Raji (cell line): ENCODE results near the gene FAAH2.

ENCODE experiments used
- POLR2A ChIP-seq: IDR thresholded peaks from 2 replicates; pipeline ENCODE4 v1.6.1; 2011; ENCODE audit warnings: low read depth, low read length, control low read depth; ENCODE audit not compliant: insufficient read depth

FAAH2 gene

DNA sequence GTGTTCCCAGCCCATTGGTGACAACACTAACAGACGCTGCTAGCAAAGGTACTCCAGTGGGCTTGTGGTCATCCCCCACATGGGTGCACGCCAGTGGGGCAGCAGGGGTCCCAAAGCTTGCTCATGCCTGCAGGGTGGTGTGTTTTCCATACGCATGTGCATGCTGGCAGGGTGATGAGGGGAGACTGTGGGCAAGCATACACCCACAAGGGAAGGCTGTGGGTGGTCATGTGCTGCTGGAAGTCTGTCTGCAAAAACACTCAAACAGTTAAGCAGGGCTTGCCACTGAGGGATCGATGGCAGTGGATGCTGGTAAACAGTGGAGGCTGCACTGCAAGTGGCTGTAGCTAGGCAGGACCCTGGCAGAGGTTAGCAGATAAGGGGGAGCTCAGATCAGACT, 79.9 kb downstream of the FAAH2 start:
- no peak for TF ChIP-seq POLR2A

DNA sequence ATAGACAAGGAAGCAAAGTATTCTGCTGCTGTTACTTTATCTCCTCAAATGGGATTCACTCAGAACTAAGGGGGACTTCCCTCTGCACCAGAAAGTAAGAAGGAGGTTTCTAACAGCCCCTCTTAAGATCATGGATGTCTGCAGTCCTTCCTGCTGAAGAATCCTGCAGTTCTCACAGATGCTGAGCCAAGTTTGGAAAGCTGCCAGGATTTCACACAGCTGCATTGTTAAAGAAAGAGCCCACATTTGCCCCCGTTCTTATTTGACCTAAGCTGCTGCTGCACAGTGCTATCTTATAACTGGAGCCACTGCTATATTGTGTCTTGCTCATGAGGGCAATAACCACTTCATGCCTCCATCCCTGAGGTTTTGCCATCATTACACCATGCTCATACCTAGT, 81.1 kb downstream of the FAAH2 start:
- no peak for TF ChIP-seq POLR2A

GRCh38 chrX:57368158-57368557, 81.7 kb downstream of the FAAH2 start:
- TF ChIP-seq POLR2A: no peak

DNA sequence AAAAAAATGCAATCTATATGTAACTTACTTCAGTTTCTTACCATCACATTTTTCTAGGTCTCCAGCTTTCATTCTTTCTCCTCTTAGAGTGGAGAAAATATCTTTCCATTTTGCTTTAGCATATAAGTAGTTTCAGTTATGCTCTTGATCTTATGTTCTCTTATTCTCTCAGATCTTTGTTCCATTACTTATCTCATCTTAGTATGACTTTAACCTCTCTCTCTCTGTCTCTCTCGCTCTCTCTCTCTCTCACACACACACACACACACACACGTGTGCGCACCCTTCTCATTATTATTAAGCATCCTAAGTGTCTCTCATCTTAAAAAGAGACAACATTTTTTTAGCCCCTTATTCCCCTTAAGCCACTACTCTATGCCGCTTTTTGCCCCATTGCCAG, 92.8 kb downstream of the FAAH2 start:
- TF ChIP-seq POLR2A: no peak

GRCh38 chrX:57380026-57380796, 93.7 kb downstream of the FAAH2 start:
- no peak for TF ChIP-seq POLR2A

DNA sequence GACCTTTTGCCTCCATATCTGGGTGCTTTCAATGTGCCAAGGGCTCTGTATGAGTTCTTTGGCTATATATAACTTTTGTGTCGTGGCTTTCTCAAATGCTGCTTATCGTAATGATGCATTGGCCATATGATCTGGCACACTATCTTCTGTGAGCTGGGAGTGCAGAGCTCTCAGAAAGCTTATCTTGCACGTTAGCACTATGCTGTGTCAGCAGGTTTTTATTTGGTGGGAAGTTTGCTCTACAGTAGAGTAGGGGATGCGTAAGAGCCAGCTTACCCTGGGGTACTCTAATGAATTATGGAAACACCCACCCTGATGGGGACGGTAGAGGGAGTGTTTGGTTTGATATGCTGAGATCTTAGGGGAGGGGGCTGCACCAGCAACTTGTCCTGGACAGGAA, 119.6 kb downstream of the FAAH2 start:
- TF ChIP-seq POLR2A: no peak

- no peak for TF ChIP-seq POLR2A
These were observed 131.3 kb downstream of the FAAH2 start for GRCh38 chrX:57417827-57418226.

DNA sequence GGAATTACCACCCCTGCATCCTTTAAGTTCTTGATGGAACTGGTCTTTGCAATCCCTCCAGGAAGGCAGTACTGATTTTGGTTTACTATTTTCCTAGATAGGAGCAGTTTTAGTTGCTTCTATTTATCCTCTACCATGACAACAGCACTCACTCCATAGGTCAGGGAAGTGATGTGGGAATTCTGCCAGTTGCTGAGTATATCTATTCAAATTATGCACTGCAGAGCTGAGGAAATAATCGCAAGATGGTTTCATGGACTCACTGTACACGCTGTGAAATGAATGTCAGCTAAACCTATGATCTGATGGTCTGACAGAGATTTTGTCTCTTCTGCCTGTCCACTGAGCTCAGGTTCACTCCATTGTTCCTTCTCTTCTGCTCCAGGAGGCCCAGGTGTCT, 135.8 kb downstream of the FAAH2 start:
- TF ChIP-seq POLR2A: no peak

DNA sequence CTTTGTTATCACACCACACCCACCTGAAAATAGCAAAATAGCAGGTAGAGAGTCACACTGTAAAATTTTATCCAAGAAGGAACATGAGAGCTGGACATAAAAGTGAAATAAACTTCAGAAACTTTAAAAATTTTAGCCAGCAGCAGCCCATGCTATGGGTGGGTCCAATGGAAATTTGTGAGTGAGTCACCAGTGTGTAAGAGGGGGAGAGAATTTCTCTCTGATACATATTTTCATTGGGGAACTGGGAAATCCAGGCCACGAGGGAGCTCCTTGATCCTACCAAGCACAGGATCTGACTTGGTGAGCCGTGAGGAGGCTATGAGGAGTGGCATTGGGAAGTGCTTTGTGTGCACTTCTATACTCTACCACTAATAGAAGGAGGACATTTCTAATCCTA, 136.3 kb downstream of the FAAH2 start:
- TF ChIP-seq POLR2A: no peak

GRCh38 chrX:57445076-57445475, 158.6 kb downstream of the FAAH2 start:
- no peak for TF ChIP-seq POLR2A

DNA sequence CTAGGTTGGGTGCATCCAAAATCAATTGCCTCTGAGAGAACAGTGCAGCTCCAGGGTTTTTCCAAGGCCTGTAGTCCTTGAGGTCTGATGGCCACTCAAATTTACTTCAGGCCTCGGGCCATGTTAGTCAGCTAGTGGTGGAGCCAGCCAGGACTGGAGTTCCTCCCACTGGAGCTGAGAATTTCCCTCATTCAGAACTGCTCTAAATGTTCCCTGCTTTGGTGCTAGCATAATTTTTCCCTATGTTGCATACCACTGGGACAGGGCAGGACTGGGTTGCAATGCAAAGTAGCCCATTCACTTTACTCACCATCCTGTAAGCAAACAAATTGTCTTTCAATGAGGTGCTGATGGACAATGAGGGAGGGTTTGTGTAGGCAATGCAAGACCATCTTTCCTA, 159.3 kb downstream of the FAAH2 start:
- TF ChIP-seq POLR2A: no peak

DNA sequence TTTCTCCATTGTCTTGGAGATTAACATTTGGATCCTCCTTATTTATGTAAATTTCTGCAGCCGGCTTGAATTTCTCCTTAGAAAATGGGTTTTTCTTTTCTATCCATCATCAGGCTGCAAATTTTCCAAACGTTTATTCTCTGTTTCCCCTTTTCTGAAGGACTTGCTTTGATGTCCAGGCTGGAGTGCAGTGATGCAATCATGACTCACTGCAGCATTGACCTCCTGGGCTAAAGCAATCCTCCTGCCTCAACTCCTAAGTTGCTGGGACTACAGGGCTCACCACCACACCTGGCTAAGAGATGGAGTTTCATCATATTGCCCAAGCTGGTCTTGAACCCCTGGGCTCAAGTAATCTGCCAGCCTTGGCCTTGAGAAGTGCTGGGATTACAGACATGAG, 161.3 kb downstream of the FAAH2 start:
- no peak for TF ChIP-seq POLR2A

- no peak for TF ChIP-seq POLR2A
These were observed 165.0 kb downstream of the FAAH2 start for GRCh38 chrX:57451426-57452020.

- TF ChIP-seq POLR2A: no peak
These were observed 167.4 kb downstream of the FAAH2 start for GRCh38 chrX:57453901-57454300.

GRCh38 chrX:57481514-57481913, 195.0 kb downstream of the FAAH2 start:
- no peak for TF ChIP-seq POLR2A

DNA sequence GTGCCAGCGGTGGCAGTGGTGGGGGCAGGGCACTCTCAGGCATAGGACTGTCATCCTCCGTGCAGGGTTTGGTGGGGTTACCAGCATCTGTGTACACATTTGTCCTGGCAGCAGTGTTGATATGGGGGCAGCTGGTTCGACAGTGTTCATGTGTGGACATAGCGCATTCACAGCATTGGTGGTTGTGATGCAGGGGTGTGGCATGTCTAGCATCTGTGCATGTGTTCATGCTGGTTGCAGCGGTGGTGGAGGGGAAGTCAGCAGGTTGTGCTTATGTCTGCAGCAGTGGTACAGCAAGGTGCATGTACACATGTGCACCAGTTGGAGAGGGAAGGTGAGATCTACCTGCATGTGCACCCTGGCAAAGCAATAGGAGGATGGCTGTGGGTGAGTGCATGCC, 230.0 kb downstream of the FAAH2 start:
- TF ChIP-seq POLR2A: no peak
